HG02884 (cell line): Measurements from ENCODE around the gene DGKG.
A peak's percentile ranks its signal among the peaks of the same experiment; 100 is the strongest.

Experiments
- ATAC-seq: cut with Tn5 transposase; IDR thresholded peaks from one replicate; pipeline ENCODE4 v1.9.1; 2021; ENCODE audit warnings: mild to moderate bottlenecking, moderate library complexity; ENCODE audit not compliant: unreplicated experiment

DGKG gene

DNA sequence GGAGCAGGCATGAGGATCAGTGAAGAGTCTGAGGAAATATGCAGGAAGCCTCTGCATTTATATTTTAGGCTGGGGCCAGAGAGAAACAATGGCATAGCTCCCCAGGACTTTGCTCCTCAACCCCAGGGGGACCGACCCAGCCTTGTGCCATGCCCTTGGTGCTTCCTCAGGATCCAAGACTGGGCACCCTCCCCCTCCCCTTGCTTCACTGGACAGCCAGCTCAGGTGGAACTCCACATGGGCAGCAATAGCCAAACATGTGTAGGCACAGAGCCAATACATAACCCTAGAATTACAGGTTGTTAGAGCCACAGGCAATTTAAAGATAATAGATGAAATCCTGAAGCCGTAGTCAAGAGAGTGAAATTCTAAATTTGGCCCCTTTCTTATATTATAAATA lies 180.1 kb downstream of the DGKG start:
- ATAC-seq, result no peak

DNA sequence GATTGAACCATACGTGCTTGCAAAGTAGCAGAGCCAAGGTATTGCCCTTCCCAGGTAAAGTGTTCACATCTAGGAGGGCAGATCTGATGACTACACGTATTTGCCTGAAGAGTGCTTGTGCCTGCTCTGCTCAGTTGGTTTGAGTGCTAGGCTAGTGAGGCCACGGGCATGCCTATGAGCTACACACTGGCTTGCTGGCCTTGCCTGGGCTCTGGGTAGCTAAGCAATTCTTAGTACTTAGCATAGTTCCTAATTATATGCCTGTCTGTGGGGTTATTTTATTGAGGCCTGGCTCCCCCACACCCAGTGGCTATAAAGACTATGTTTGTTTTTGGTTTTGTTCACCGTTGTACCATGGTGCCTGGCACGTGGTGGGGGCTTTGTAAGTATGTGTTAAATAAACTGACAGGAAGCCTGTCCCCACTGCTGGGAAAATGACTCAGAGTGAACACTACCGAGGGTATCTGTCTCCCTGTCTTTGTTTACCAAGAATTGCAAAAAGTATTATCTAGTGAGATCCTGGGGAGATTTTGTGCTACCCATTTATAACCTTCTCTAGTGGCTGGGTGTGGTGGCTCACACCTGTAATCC lies 181.0 kb downstream of the DGKG start:
- no peak for ATAC-seq

DNA sequence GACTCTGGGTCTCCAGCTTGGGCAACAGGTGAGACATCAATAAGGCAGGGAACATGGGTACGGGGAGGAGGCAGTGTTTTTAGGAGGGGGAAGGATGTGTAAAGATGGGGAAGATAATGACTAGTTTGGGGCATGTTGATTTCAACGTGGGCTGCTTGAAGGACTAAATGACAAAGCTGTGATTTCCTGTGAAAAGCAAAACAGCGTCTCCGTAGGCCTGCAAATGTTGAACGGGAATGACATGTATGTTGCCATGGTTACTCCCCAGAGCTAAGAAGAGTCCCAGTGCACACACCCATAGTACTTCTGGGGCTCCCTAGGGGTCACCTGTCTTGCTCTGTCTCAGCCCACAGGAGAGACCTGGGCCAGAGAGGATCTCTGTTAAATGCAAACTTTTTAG lies 181.9 kb downstream of the DGKG start:
- ATAC-seq, result no peak

DNA sequence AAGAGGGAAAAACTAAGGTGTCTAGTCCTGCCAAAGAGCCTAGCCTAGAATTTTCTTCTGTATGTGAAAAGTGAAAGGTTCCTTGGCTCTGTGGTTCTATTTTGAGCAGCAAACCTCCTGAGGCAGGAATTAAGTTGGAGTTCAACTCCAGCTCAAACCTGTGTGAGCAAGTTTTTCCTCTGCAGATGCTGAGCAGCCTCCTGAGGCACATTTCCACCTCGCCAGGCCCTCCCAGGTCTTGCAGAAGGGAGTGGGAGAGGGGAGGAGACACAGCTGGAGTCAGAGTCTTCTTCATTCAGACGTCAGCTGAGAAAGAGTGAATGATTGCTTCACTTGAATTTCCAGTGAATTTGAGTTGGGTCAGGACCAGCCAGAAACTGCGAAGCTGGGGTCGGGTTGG lies 183.6 kb downstream of the DGKG start:
- ATAC-seq, result no peak

DNA sequence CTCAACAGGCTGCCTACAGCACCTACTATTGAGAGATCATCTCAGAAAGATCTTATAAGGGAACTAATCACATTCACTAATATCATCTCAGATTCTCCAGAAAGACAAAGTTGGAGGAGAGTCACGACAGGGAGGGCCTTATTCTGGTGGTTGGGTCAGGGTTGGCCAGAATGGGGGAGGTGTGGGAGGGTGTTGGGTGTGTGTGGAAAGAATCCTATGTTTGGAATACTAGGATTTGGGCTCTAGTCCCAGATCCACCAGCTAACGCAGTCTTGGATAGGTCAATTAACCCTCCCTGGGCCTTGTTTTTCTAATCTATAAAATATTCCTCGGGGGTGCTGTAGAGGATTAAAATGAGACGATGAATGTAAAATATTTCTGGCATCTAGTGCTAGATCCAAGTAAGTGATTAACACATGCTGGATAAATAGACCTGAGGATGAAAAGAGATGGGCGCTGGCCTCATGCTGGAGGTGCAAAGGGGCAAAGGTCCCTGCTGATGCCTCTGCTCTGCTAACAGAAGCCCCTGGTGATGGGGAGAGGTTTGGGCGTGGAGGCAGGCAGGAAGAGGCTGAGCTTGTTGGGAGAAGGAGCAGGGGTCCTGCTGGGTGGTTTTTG lies 185.6 kb downstream of the DGKG start:
- no peak for ATAC-seq

DNA sequence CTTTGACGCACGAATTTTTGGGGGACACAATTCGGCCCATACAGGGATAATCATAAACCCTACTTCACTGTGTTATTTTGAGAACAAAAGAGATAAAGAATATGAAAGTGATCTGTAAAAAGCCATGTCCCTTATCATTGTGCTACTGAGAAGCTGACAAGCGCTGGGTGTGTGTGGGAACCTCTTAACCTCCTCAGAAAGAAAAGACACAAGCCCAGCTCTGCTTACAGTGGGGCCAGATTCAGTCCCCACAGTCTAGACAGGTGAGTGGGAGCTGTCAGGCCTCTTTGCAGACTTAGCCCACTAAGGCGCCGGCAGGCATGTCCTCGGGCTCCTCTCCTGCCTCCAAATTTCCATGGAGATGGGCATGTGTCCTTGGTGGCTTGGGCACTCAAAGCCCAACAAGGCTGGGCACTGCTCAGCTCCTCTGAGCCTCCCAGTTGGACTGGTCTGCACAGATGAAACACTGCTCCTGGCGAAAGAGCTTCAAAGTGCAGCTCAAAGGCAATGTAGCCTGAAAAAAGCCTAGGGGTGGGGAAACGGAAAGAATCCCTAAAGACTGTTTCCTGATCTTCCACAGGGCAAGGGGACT lies 188.7 kb downstream of the DGKG start:
- ATAC-seq, result no peak

DNA sequence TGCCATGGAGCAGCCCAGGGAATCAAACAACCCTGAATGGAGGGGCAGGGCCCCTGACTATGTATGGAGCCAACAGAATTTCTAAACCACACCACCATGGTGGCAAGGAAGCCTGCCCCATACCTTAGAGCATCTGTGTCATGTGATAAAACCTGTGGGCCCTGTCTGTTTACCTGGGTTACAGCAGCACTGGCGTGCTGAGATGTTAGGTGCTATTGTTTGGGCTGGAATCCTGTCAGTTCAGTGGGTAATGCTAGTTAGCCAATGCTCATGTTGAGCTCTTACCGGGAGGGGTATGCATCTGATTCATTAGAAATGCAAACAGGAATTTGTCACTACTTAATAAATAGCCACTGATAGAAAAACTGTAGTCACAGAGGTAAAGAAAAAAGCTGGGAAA lies 189.7 kb downstream of the DGKG start:
- ATAC-seq, result no peak

DNA sequence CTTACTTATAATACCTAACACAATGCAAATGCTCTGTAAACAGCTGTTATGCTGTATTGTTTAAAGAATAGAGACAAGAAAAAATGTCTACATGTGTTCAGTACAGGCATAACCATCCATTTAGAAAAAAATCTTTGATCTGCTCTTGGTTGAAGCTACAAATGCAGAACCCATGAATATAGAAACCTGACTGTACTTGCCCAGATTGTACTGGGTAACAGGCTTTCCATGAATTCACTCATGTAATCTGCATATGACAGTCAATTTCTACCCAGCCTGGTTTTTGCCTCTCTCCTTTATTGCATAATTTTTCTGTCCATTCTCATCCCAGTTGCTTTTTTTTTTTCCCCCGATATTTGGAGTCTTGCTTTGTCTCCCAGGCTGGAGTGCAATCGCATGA lies 190.5 kb downstream of the DGKG start:
- ATAC-seq, result no peak

DNA sequence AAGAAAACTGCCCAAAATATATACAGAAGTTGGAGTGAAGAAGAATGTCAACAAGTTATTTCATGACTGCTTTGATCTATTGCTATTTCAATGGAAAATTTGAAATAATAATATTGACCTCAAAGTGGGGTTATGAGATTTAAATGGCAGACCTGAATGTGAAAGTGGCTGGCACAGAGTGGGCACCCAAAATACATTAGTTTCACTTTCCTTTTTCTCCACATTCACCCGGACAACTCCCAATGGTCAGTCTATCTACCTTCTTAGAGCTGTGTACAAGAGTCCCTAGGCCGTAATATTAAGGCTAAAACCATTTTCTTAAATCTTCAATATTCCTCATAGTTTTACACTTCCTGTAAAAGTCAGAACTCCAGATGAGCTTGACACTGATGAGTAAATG lies 191.5 kb downstream of the DGKG start:
- ATAC-seq, result no peak

DNA sequence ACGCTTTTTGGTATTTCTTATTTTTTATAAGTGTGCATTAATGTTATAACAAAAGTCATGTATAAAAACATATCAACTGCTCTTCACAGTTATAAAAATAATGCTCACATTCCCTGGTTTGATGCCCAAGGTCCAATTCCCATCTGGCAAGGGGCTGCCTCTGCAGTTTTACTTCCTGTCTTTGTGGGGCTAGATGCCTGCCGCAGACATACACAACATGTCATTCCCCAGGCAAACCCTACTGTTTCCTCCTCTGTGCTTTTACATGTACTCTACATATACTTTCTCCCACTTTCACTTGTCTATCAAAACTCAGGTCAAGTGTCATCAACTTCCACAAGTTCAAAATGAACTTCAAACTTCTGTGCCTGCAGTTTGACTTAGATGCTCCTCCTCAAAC lies 192.7 kb downstream of the DGKG start:
- ATAC-seq, result no peak

DNA sequence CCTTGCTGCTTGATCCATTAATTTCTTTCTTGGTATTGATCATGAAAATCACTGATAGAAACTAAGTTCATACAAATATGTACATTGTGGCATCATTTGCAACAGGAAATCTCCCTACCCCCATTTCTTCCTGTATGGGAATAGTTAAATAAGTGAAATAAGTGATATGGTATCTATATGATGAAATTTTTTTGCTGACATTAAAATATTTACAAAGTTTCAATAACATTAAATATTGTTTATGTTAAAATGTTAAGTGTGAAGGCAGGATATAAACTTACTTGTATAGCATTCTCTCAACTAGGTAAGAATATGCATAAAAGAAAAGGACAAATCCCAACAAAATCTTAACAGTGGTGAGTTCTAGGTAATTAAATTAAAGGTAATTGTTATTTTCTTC lies 193.1 kb downstream of the DGKG start:
- no peak for ATAC-seq

DNA sequence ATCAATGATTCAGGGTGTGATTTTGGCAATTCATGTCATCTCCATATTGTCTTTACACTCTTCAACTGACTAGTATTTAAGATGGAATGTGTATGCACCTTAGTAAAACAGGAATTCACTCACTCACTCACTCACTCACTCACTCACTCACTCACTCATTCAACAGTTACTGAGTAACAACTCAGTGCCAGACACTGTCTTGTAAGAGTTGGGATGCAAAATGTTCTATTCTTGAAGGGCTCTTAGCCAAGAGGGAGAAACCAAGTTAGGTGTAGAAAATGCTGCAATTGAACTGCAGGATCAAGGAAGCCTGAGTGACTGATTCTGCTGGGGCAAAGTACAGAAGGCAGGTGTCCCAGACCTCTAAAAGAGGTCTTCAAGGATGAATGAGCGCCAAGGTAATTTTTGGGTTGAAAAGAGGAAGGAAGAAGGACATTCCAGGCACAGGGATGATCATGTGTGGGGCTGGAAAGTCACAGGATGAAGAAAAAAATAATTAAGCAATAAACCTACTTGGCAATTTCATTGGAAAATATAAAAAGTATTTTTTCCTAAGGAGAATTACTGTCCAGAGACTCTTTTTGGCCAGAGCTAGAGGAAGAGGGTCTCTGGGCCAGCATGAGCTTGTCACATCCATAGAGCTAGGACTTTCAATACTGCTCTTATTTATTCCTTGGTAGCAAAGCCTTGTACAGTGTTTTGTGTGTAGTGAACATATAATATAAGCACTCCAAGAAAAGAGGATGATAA lies 194.2 kb downstream of the DGKG start:
- no peak for ATAC-seq

DNA sequence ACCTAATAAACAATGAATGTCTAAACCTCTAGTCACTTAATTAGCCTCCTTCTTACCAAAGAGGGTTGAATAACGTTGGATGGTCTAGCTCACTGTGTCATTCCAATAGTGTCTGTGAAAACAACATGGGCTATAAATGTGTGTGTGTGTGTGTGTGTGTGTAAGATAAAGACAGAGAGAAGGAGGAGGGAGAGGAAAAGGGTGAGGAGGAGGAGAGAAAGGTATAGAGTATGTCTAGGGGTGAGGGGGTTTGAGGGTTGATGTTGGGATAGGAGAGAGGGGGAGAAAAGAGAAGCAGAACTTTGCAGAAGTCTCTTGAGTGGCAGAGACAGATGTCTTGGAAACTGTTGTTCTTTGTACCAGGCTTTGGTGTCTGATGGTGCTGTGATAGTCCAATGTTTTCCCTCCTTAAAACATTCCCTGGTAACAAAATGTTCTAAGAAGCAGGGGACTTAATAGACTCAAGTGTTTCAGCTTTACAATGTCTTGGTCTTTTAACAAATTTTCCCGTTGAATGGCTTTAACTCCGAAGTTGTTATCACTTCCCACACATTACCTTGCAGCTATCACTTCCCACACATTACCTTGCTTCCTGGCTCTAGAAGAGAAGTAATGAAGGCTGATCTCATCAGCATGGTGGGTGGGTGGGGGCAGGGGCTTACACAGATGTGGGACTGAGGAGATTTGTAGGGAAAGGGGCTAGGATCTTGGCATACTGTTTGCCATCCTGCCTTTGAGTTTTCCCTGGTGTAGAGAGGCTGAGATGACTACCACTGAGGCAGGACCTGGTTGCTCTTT lies 195.3 kb downstream of the DGKG start:
- ATAC-seq, result no peak

DNA sequence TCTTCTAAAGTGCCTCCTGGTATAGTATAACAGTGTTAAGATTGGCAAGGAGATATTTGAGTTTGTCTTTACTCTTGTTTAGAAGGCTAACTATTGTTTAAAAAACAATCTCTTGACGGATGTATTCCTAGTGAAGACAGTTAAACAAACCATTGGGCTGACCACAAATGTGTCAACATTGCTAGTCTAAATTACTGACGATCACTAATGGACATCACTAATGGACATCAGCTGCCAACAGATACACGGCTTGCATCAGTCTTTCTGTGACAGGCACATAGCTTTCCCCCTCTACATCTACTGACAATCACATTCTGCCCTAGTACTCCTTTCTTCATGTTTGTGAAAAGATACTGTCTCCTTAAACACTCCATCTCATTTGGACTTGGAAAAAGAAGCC lies 196.0 kb downstream of the DGKG start:
- no peak for ATAC-seq

DNA sequence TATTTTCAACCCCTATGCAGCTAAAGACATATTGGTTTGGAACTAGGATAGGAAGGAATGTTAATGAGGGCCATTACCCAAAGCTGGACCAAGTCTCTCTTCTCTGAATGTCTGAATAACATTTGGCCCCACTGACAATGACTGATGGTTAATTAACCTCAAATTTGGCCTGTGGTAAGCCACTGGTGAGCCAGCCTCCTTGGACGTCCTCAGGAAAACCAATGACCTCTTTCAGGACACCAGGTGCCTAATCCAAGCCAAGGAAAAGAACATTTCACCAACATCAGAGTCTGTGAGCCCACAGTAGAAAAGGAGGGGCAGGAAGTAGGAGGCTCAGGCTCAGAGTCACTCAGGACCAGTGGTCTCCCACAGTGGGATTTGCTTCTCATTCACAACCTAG lies 196.7 kb downstream of the DGKG start:
- ATAC-seq, result no peak

DNA sequence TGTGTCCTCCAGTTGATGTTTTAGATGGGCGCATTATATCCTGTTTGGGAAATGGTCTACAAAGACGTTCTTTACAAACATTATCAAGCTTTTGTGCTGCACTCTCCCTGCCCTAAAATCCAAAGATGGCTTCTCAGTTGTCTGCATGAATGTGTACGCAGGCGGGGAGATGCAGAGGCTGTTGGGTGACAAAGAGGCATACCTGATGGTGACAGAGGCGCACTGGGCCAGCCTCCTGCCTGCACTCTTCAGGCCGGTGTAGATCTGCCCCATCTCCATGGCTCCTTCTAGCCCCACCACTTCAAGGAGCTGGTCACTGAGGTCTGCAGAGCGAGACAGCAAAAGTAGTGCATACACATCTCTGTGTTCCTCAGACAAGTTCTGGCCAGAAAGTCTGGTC lies 197.3 kb downstream of the DGKG start:
- no peak for ATAC-seq

DNA sequence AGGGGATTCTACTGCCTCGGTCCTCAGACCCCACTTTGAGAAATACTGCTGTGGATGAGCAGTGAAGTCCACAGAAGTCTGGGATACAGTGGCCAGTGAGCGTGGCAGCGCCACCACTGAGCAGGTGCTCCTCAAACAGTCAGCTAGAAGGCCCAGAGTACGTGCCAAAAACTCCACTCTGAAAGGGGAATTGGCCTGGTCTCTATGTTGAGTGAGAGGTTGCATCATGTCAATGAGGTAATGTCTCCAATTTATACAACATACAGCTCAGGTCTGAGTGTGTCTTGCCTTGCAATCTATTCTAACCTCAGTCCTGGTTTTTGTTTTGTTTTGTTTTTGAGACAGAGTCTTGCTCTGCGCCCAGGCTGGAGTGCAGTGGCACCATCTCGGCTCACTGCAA lies 199.8 kb downstream of the DGKG start:
- ATAC-seq, result no peak

DNA sequence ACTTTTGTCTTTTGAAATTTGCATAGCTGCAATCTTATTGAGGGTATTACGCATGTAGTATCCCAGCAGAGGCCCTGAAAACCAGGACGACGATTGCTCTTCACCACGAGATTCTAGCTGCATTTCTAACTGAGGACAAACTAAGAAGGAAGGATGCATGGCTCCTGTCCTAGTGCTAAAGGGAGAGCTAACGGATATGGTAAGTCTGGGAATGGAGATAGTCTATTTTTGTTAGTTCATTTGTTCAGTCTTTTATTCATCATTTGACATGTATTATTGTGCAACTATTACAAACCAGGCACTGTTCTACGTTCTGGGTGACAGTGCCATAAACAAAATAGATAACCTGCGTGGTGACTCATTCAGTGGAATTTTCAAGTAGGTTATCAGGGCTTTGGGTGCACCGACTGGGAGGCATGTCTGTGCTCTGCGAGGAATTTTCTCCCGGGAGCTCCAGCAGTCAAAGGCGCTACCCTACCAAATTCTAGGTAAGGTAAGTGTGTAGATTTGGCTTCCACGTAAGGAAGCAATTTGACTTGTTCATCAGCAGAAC lies 201.3 kb downstream of the DGKG start:
- ATAC-seq, result no peak

DNA sequence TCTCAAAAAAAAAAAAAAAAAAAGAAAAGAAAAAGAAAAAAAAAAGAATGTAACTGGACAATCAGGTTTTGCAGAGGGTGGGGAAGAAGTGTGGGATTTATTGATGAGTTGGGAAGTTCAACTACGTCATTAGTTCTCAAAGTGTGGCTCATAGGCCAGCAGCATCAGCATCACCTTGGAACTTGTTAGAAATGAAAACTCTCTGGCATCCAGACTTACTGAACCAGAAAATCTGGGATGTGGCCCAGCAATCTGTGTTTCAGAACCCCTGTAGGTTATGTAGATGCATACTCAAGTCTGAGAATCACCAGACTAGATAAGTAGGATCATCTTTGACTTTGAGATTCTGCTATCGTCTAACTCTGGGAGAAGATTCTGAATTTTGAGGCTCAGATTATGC lies 207.4 kb downstream of the DGKG start:
- no peak for ATAC-seq

DNA sequence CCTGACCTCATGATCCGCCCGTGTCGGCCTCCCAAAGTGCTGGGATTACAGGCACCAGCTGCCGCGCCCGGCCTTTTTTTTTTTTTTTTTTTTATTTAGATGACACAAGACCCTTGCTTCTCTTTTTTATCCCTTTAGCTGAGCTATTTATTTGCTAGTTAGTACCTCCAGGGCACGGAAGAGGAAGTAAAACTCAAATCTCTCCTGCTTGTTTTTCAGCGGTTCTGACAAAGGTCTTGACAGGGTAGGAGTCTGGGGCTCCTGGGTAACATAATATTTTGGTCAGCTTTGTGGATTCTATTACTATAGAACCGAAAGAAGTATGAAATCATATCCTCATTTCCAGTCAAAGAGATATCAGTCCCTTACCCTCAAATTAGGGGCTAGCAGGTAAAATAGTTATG lies 209.1 kb downstream of the DGKG start:
- ATAC-seq, result peak; percentile 85

DNA sequence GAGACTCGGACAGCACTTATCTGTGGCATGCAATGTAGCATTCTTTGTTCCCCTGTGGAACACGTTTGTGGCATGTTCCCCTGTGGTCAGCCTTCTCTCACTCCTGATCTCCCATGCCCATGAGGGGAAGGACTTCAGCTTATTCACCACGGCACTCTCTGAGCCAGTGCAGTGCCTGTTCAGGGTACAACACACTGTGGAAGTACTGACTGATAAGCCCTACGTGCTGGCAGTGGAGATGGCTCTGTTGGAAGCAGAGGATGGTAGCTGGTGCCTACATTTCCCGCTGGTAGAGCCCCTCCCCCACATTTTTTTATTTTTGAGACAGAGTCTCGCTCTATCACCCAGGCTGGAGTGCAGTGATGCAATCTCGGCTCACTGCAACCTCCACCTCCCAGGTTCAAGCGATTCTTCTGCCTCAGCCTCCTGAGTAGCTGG lies 209.7 kb downstream of the DGKG start:
- peak; percentile 9 for ATAC-seq
